Astrocyte of the cerebellum (primary cell): ENCODE measurements around the gene C9orf50.
A peak's percentile ranks its signal among the peaks of the same experiment; 100 is the strongest.

Experiments used
- DNase-seq: peaks from one replicate; pipeline ENCODE4 v3.0.0-alpha.2; 2011; ENCODE audit warnings: low read depth
- H3K4me3 ChIP-seq: 2 replicates; pipeline ENCODE4 v1.5.1; 2011; ENCODE audit warnings: mild to moderate bottlenecking, low read depth, low read length, moderate library complexity
- in situ Hi-C: cut with HindIII; loops from 2 replicates; pipeline ENCODE4 v1.10.0; 2017; ENCODE audit warnings: low sequenced_read_pairs
- TF ChIP-seq, protein P1 (sequence below): IDR thresholded peaks from 2 replicates; pipeline ENCODE4 v1.5.1; 2012; ENCODE audit warnings: low read length, low read depth, moderate library complexity, mild to moderate bottlenecking; ENCODE audit errors: missing control alignments

The C9orf50 gene, protein sequence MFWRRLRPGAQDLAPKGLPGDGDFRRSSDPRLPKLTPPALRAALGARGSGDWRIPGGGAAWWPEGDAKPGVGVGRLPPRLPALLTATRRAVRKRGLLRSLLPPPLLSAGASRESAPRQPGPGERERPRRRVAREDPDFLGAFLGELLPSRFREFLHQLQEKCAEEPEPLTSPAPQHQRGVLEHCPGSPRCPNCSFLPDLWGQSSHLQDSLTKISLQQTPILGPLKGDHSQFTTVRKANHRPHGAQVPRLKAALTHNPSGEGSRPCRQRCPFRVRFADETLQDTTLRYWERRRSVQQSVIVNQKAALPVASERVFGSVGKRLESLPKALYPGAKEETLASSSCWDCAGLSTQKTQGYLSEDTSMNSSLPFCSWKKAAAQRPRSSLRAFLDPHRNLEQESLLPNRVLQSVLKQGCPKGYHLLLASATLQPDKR

DNA sequence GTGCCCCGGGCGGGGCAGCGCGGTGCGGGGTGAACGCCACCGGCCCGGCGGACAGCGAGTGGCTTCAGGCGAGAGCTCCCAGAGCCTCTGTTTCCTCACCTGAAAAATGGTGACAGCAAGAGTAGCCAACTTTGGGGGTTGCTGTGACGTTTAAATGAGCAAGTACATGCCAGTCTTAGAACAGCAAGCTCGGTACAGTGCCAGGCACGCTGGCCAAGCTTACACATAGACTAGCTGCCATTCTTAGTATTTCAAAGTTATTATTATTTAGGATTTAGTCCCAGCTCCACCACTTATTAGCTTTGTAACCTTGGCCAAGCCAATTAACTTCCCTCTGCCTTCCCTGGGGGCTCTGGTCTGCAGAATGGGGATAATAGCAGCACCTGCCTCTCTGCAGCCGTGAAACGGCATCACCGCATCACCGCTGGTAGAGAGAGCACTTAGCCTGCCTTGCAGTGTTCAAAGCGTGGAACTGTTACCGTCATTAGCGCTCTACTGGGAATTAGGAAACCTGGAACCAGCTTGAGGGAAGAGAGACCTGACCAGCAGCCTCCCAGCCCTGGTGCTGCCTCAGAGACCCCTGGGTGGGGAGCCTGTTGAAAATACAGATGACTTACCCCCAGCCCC lies at the start of gene C9orf50:
C9orf50 (minus strand) TSS at position 433 of the 627 bp plus-strand sequence. CDS start 527 bp downstream, outside the sequence.
- in situ Hi-C loops = no loop called here
- TF ChIP-seq, protein P1, sequence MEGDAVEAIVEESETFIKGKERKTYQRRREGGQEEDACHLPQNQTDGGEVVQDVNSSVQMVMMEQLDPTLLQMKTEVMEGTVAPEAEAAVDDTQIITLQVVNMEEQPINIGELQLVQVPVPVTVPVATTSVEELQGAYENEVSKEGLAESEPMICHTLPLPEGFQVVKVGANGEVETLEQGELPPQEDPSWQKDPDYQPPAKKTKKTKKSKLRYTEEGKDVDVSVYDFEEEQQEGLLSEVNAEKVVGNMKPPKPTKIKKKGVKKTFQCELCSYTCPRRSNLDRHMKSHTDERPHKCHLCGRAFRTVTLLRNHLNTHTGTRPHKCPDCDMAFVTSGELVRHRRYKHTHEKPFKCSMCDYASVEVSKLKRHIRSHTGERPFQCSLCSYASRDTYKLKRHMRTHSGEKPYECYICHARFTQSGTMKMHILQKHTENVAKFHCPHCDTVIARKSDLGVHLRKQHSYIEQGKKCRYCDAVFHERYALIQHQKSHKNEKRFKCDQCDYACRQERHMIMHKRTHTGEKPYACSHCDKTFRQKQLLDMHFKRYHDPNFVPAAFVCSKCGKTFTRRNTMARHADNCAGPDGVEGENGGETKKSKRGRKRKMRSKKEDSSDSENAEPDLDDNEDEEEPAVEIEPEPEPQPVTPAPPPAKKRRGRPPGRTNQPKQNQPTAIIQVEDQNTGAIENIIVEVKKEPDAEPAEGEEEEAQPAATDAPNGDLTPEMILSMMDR = no peak
- DNase-seq = no peak
- peak within 1 kb of the TSS; percentile 41 for H3K4me3 ChIP-seq

DNA sequence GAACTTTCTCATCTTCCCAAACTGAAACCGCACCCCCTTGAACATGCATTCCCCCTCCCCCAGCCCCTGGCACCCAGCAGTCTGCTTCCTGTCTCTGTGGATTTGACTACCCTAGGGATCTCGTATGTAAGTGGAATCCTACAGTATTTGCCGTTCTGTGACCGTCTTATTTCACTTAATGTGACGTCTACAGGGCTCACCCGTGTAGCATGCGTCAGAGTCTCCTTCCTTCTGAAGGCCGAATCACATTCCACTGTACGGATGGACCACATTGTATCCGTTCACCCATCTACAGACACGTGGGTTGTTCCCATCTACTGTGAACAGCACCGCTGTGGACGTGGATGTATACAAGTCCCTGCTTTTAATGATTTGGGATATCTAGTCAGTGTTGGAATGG lies 49.0 kb upstream of the C9orf50 start:
- DNase-seq = no peak
- TF ChIP-seq, protein P1 = no peak
- in situ Hi-C loops = loop anchor here (10.0 kb wide), 1 partner anchor 55 kb away; no protein-coding TSS in a partner anchor
- H3K4me3 ChIP-seq = no peak overlapping the region

DNA sequence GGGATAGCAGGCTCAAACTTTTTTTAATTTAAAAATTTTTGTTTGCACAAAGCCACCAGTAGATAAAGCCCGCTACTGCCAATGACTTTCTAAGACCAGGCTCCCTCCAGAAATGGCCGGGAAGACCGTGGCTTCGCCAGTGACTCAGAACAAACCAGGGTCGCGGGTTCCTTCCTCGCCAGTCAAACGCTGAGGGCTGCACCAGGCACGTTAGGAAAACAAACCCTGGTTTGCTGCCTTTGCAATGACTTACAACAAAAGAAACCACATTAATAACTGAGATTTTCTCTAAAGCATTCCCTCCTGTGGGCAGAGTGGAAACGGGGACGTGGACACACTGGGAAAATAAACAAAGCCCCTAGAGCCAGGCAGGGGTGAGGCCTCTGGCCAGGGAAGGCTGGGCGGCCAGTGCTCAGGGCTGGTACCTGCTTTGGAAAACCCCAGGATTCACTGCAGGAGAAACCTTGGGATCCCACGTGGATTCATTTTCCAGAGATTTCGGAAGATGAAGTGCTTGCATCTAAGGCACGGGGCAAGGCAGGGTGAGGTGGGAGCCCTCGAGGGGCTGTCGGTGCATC lies 48.3 kb upstream of the C9orf50 start:
- TF ChIP-seq, protein P1 = no peak
- DNase-seq = peak; percentile 79
- in situ Hi-C loops = no loop called here
- H3K4me3 ChIP-seq = no peak overlapping the region

DNA sequence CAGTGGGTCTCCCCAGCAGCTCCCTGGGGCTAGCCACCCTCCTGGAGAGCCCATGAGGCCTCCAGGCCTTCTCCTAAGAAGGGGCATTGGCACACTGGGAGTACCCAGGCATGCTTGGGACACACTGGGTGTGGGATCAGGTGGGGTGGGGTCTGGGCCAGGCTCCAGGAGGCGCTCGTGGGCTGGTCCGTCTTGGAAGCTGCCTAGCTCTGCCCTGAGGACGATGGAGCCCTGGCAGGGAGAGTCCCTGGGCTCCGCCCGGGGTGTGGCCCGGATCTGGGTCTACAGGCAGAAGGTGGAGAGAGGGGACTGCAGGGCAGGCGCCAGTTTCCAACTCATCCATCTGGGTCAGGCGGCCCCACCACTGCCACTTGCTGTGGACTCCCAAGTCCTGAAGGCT lies 46.9 kb upstream of the C9orf50 start:
- no peak for DNase-seq
- H3K4me3 ChIP-seq = no peak overlapping the region
- in situ Hi-C loops = no loop called here
- TF ChIP-seq, protein P1 = no peak

DNA sequence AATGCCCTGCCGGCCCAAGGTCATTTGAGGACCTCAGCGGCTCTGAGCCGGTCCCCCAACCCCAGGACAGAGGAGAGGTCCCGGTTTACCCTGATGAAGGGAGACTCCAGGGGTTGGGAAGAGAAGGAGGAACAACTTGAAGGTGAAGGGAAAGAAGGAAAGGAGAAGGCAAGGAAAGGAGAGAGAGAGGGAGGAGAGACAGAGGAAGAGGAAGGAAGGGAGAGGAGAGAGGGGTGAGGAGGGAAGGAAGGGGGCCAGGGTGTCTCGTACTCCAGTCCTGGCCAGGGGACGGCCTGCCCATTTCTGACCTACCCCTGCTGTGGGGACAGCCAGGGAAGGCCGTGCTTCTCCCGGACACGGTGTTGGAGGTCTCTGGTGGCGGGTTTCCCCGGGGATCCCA lies 46.5 kb upstream of the C9orf50 start:
- H3K4me3 ChIP-seq = no peak overlapping the region
- no peak for DNase-seq
- in situ Hi-C loops = no loop called here
- TF ChIP-seq, protein P1 = no peak

DNA sequence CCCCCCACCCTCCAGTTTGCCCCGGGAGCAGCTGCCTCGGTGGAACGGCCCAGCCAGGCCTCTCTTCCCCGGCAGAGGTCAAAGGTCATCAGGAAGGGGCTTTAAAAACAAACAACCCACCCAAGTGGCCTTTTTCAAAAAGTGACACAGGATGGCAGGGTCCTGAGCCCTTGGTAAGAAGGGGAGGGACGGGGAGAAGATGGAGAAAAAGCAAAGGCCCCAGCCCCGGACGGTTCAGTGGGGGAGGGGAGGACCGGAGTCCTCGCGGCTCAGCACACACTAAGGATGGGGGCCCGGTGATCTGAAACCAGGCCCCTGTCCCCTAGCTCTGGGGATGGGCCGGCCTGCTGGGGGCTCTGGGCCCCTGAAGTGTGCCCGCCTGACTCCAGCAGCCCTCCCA lies 45.7 kb upstream of the C9orf50 start:
- TF ChIP-seq, protein P1 = no peak
- in situ Hi-C loops = no loop called here
- H3K4me3 ChIP-seq = peak overlapping the region; percentile 30
- no peak for DNase-seq
